ENCODE data around the gene SLC24A4. TPM values are rescaled to one million over a fixed set of nuclear protein-coding genes. Genes with fewer than 3 reads are reported as not detected.

SLC24A4 gene
- total and polyA plus RNA-seq, 4 donors: 0.47 to 2.4 (median 1.0) TPM

GRCh38 chr14:92486881-92487280 is 163.9 kb downstream of the SLC24A4 start:
- ATAC-seq (ENCODE audit: insufficient read depth, low FRiP score): no peak
- no peaks in the 10 kb centered on the region for H3K27me3 ChIP-seq (ENCODE audit: control insufficient read depth in 3 of 3, insufficient read depth in 3 of 3, low read length in 2 of 3)
- no peaks in the 10 kb centered on the region for H3K36me3 ChIP-seq (ENCODE audit: control insufficient read depth in 4 of 4, insufficient read depth in 4 of 4, low read length in 4 of 4)
- peaks cover 0 to 24% (median 4%) of the 10 kb centered on the region in 5 donors for H3K4me1 ChIP-seq (ENCODE audit: control insufficient read depth in 5 of 5, insufficient read depth in 5 of 5, low read length in 5 of 5)
- H3K4me3 ChIP-seq: no peak overlapping the region
- 82 to 90% methylated on average over 4 of the region's 4 CpGs for WGBS, 2 donors
- H3K9ac ChIP-seq (ENCODE audit: insufficient read depth in 1 of 2, low read length in 2 of 2): no peak overlapping the region
- H3K27ac ChIP-seq (ENCODE audit: low read depth in 1 of 2, low read length in 1 of 2): no peak overlapping the region
- TF ChIP-seq, protein P1, sequence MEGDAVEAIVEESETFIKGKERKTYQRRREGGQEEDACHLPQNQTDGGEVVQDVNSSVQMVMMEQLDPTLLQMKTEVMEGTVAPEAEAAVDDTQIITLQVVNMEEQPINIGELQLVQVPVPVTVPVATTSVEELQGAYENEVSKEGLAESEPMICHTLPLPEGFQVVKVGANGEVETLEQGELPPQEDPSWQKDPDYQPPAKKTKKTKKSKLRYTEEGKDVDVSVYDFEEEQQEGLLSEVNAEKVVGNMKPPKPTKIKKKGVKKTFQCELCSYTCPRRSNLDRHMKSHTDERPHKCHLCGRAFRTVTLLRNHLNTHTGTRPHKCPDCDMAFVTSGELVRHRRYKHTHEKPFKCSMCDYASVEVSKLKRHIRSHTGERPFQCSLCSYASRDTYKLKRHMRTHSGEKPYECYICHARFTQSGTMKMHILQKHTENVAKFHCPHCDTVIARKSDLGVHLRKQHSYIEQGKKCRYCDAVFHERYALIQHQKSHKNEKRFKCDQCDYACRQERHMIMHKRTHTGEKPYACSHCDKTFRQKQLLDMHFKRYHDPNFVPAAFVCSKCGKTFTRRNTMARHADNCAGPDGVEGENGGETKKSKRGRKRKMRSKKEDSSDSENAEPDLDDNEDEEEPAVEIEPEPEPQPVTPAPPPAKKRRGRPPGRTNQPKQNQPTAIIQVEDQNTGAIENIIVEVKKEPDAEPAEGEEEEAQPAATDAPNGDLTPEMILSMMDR (IDR thresholded peaks at IDR 0.05; ENCODE audit: control extremely low read depth, extremely low read depth): no peak
- DNase-seq: peak in 2 of 3 donors; percentile 37 to 61
- H3K9me3 ChIP-seq (ENCODE audit: control insufficient read depth in 4 of 4, insufficient read depth in 3 of 4, low read length in 3 of 4): no peaks in the 10 kb centered on the region

- ATAC-seq (ENCODE audit: insufficient read depth, low FRiP score) (no peak), DNase-seq (no peak)
- H3K9me3 ChIP-seq (ENCODE audit: control insufficient read depth in 4 of 4, insufficient read depth in 3 of 4, low read length in 3 of 4): no peaks in the 10 kb centered on the region
- 40 to 52% methylated on average over 10 of the region's 10 CpGs for WGBS, 2 donors
- H3K4me1 ChIP-seq (ENCODE audit: control insufficient read depth in 5 of 5, insufficient read depth in 5 of 5, low read length in 5 of 5): peaks cover 0 to 24% (median 2%) of the 10 kb centered on the region in 5 donors
- no peaks in the 10 kb centered on the region for H3K36me3 ChIP-seq (ENCODE audit: control insufficient read depth in 4 of 4, insufficient read depth in 4 of 4, low read length in 4 of 4)
- H3K27me3 ChIP-seq (ENCODE audit: control insufficient read depth in 3 of 3, insufficient read depth in 3 of 3, low read length in 2 of 3): no peaks in the 10 kb centered on the region
- TF ChIP-seq, protein P1 (IDR thresholded peaks at IDR 0.05; ENCODE audit: control extremely low read depth, extremely low read depth): no peak
- H3K27ac ChIP-seq (ENCODE audit: low read depth in 1 of 2, low read length in 1 of 2): peak overlapping the region in 1 of 2 donors; percentile 68
- H3K9ac ChIP-seq (ENCODE audit: insufficient read depth in 1 of 2, low read length in 2 of 2): no peak overlapping the region
- H3K4me3 ChIP-seq: no peak overlapping the region
Observed at GRCh38 chr14:92487513-92488133, 164.7 kb downstream of the SLC24A4 start.

GRCh38 chr14:92489394-92490238 is 166.7 kb downstream of the SLC24A4 start:
- Histone ChIP-seq H3K36me3 (ENCODE audit: control insufficient read depth in 4 of 4, insufficient read depth in 4 of 4, low read length in 4 of 4) (no peaks in the 10 kb centered on the region), H3K9me3 (ENCODE audit: control insufficient read depth in 4 of 4, insufficient read depth in 3 of 4, low read length in 3 of 4) (no peaks in the 10 kb centered on the region), H3K4me3 (no peak overlapping the region), H3K27ac (ENCODE audit: low read depth in 1 of 2, low read length in 1 of 2) (peak overlapping the region in 1 of 2 donors; percentile 73), H3K9ac (ENCODE audit: insufficient read depth in 1 of 2, low read length in 2 of 2) (no peak overlapping the region), H3K27me3 (ENCODE audit: control insufficient read depth in 3 of 3, insufficient read depth in 3 of 3, low read length in 2 of 3) (no peaks in the 10 kb centered on the region), H3K4me1 (ENCODE audit: control insufficient read depth in 5 of 5, insufficient read depth in 5 of 5, low read length in 5 of 5) (peaks cover 0 to 24% (median 2%) of the 10 kb centered on the region in 5 donors)
- TF ChIP-seq, protein P1 (IDR thresholded peaks at IDR 0.05; ENCODE audit: control extremely low read depth, extremely low read depth): no peak
- DNase-seq (no peak), ATAC-seq (ENCODE audit: insufficient read depth, low FRiP score) (no peak)
- 86 to 92% methylated on average over 21 of the region's 21 CpGs for WGBS, 2 donors

Data from lung (tissue), 12 donors.